Sigmoid colon (tissue), 7 donors: ENCODE data around the gene TMUB1. TPM values are rescaled to one million over a fixed set of nuclear protein-coding genes. Genes with fewer than 3 reads are reported as not detected.

Experiments
- DNase-seq: peaks from one replicate; pipeline ENCODE4 v3.0.0-alpha.2; 2019
- H3K27ac ChIP-seq, 4 donors: fragments of 200-600 bp; sonication (generic); one replicate each; pipeline ENCODE4 v1.5.1; 2016 to 2019; ENCODE audit warnings: mild to moderate bottlenecking in 1 of 4
- H3K27me3 ChIP-seq, 3 donors: fragments of 200-600 bp; sonication (generic); one replicate each; pipeline ENCODE4 v1.5.1; 2019; ENCODE audit warnings: mild to moderate bottlenecking in 1 of 3
- H3K36me3 ChIP-seq, 4 donors: fragments of 200-600 bp; sonication (generic); one replicate each; pipeline ENCODE4 v1.5.1; 2016 to 2019
- H3K4me1 ChIP-seq, 4 donors: fragments of 200-600 bp; sonication (generic); one replicate each; pipeline ENCODE4 v1.5.1; 2017 to 2019
- H3K4me3 ChIP-seq, 4 donors: fragments of 200-600 bp; sonication (generic); one replicate each; pipeline ENCODE4 v1.5.1; 2017 to 2019; ENCODE audit warnings: mild to moderate bottlenecking in 2 of 4, moderate library complexity in 1 of 4
- H3K9me3 ChIP-seq, 4 donors: fragments of 200-600 bp in 3 of 4; sonication (generic) in 3 of 4; one replicate each; pipeline versions ENCODE4 v1.5.1 to v1.6.1; 2013 to 2019
- CTCF ChIP-seq, 4 experiments: fragments of 450-650 bp in 3 of 4; fragments of 200-600 bp in 1 of 4; IDR thresholded peaks; one replicate each; pipeline ENCODE4 v1.5.1; 2016 to 2019; ENCODE audit warnings: antibody characterized with exemption in 4 of 4, mild to moderate bottlenecking in 3 of 4, moderate library complexity in 2 of 4
- EP300 ChIP-seq, 4 donors: sonication (generic); formaldehyde crosslinking; IDR thresholded peaks; one replicate each; pipeline ENCODE4 v1.6.1; 2017; ENCODE audit warnings: antibody characterized with exemption in 4 of 4
- POLR2A ChIP-seq, 2 donors: fragments of 450-650 bp; IDR thresholded peaks; one replicate each; pipeline ENCODE4 v1.6.1; 2016; ENCODE audit warnings: antibody characterized with exemption in 2 of 2, mild to moderate bottlenecking in 2 of 2, moderate library complexity in 2 of 2
- POLR2AphosphoS5 ChIP-seq, 4 donors: sonication (generic); formaldehyde crosslinking; IDR thresholded peaks; one replicate each; pipeline ENCODE4 v1.6.1; 2017; ENCODE audit warnings: antibody characterized with exemption in 4 of 4
- WGBS, 2 donors: extraction: QIAGEN DNeasy Blood & Tissue Kit; methylation state at CpG; one replicate each; pipeline ENCODE4 v1.1.7; 2013; 5-methylcytosine and 5-hydroxymethylcytosine counted together
- intact Hi-C: fragments of 100-400 bp; cut with DNase I; formaldehyde crosslinking; loops from one replicate; pipeline ENCODE4 v1.15.1; 2023
- polyA plus RNA-seq, 3 donors: library from polyadenylated mRNA; stranded (reverse); fragments of 200-250 nt; gene quantifications; one replicate each; pipeline ENCODE4 v1.2.3, GENCODE V29; 2013
- total RNA-seq, 4 donors: library from RNA; depleted of rRNA; stranded (reverse); fragments of >200 nt; gene quantifications; one replicate each; pipeline ENCODE4 v1.1.0, GENCODE V29; 2016
- donor health status: healthy with polysubstance abuse.
- donor health status: Bipolar disorder and iron deficiency.
- donor health status: healthy.

TMUB1 gene
- total and polyA plus RNA-seq, 7 donors, result 33.4 to 74.6 (median 45.0) TPM

GRCh38 chr7:151075978-151076426 lies 7.3 kb downstream of the TMUB1 start:
- intact Hi-C loops, result no loop called here

GRCh38 chr7:151075662-151075971 lies 7.7 kb downstream of the TMUB1 start:
- Histone ChIP-seq H3K27me3 (no peaks in the 10 kb centered on the region), H3K9me3 (no peaks in the 10 kb centered on the region), H3K36me3 (peaks cover 34 to 69% (median 49%) of the 10 kb centered on the region in 4 donors), H3K4me3 (no peak overlapping the region), H3K4me1 (peaks cover 0 to 33% (median 29%) of the 10 kb centered on the region in 4 donors), H3K27ac (no peak overlapping the region)
- intact Hi-C loops, result no loop called here
- WGBS, 2 donors, result 88 to 90% methylated on average over 7 of the region's 7 CpGs
- TF ChIP-seq POLR2AphosphoS5 (IDR thresholded peaks at IDR 0.05) (no peak), CTCF (IDR thresholded peaks at IDR 0.05) (no peak)
- DNase-seq, result no peak

More at GRCh38 chr7:151075978-151076426, 7.3 kb downstream of the TMUB1 start:
- Histone ChIP-seq H3K27ac (no peak overlapping the region), H3K9me3 (no peaks in the 10 kb centered on the region), H3K4me1 (peaks cover 0 to 36% (median 31%) of the 10 kb centered on the region in 4 donors), H3K36me3 (peaks cover 30 to 65% (median 45%) of the 10 kb centered on the region in 4 donors), H3K4me3 (no peak overlapping the region), H3K27me3 (no peaks in the 10 kb centered on the region)
- TF ChIP-seq CTCF (IDR thresholded peaks at IDR 0.05) (no peak), POLR2AphosphoS5 (IDR thresholded peaks at IDR 0.05) (no peak), POLR2A (IDR thresholded peaks at IDR 0.05) (no peak), EP300 (IDR thresholded peaks at IDR 0.05) (no peak)
- no peak for DNase-seq
- 81 to 87% methylated on average over 22 of the region's 22 CpGs for WGBS, 2 donors

- no peak for DNase-seq
Measured at GRCh38 chr7:151074817-151075661, 8.3 kb downstream of the TMUB1 start.

GRCh38 chr7:151073990-151074389 lies 9.3 kb downstream of the TMUB1 start:
- no peaks in the 10 kb centered on the region for H3K9me3 ChIP-seq
- no peak for TF ChIP-seq CTCF (IDR thresholded peaks at IDR 0.05)
- TF ChIP-seq EP300 (IDR thresholded peaks at IDR 0.05), result no peak
- no peak for TF ChIP-seq POLR2A (IDR thresholded peaks at IDR 0.05)
- TF ChIP-seq POLR2AphosphoS5 (IDR thresholded peaks at IDR 0.05), result no peak
- H3K27ac ChIP-seq, result no peak overlapping the region
- H3K4me3 ChIP-seq, result no peak overlapping the region
- WGBS, 2 donors, result 92 to 94% methylated on average over 17 of the region's 17 CpGs
- H3K36me3 ChIP-seq, result peaks cover 44 to 85% (median 63%) of the 10 kb centered on the region in 4 donors
- no peaks in the 10 kb centered on the region for H3K27me3 ChIP-seq
- peaks cover 0 to 22% (median 17%) of the 10 kb centered on the region in 4 donors for H3K4me1 ChIP-seq
- intact Hi-C loops, result no loop called here
- no peak for DNase-seq

More at GRCh38 chr7:151074817-151075661, 8.3 kb downstream of the TMUB1 start:
- H3K9me3 ChIP-seq, result no peaks in the 10 kb centered on the region
- peaks cover 0 to 32% (median 28%) of the 10 kb centered on the region in 4 donors for H3K4me1 ChIP-seq
- H3K36me3 ChIP-seq, result peaks cover 38 to 74% (median 55%) of the 10 kb centered on the region in 4 donors
- intact Hi-C loops, result no loop called here
- 94% methylated on average over 26 of the region's 26 CpGs for WGBS, 2 donors
- no peak overlapping the region for H3K27ac ChIP-seq
- no peak overlapping the region for H3K4me3 ChIP-seq
- TF ChIP-seq CTCF (IDR thresholded peaks at IDR 0.05) (no peak), EP300 (IDR thresholded peaks at IDR 0.05) (no peak), POLR2AphosphoS5 (IDR thresholded peaks at IDR 0.05) (peak in 1 of 4 donors; percentile 12)
- H3K27me3 ChIP-seq, result no peaks in the 10 kb centered on the region
